H1 (cell line): Measurements from ENCODE around the gene PGA5. TPM values are rescaled to one million over a fixed set of nuclear protein-coding genes. Genes with fewer than 3 reads are reported as not detected.

Source experiments
- CTCF ChIA-PET: fragments of 300-600 bp; sonication (Branson Sonifier 250); formaldehyde crosslinking; loops from one replicate; lab custom pipeline; 2021; ENCODE audit not compliant: partially characterized antibody; lab: Charles Lee
- POLR2A ChIA-PET: fragments of 300-600 bp; sonication (Branson Sonifier 250); formaldehyde crosslinking; loops from one replicate; lab custom pipeline; 2021; ENCODE audit warnings: inconsistent platforms; ENCODE audit not compliant: partially characterized antibody; lab: Charles Lee
- DNase-seq, 2 experiments: peaks; one replicate each; pipeline versions ENCODE4 v3.0.0 to v3.0.0-alpha.2; 2010 to 2022; ENCODE audit warnings: low spot score in 2 of 2, low read depth in 1 of 2, mixed read lengths in 1 of 2
- FAIRE-seq: peaks from 2 replicates; lab custom pipeline; 2011; peaks lifted over from hg19 to GRCh38; lab: Jason Lieb, UNC
- H2AFZ ChIP-seq: 2 replicates; pipeline ENCODE4 v1.8.1; 2012; ENCODE audit warnings: low read length, inconsistent platforms
- H2AK5ac ChIP-seq: 2 replicates; pipeline ENCODE4 v1.6.1; 2013; ENCODE audit warnings: low read depth, low read length
- H2BK120ac ChIP-seq: replicated peaks from 2 replicates; pipeline ENCODE3; 2013; ENCODE audit warnings: low read depth, low read length, inconsistent platforms
- H2BK12ac ChIP-seq: 2 replicates; pipeline ENCODE4 v1.6.1; 2013; ENCODE audit warnings: low read depth, low read length
- H2BK15ac ChIP-seq: 2 replicates; pipeline ENCODE4 v1.6.1; 2013; ENCODE audit warnings: low read length
- H2BK20ac ChIP-seq: 2 replicates; pipeline ENCODE4 v1.6.1; 2013; ENCODE audit warnings: low read length
- H2BK5ac ChIP-seq: 2 replicates; pipeline ENCODE4 v1.6.1; 2013; ENCODE audit warnings: low read depth, low read length
- H3K14ac ChIP-seq: 2 replicates; pipeline ENCODE4 v1.6.1; 2013; ENCODE audit warnings: inconsistent platforms; ENCODE audit not compliant: insufficient read length
- H3K18ac ChIP-seq: 2 replicates; pipeline ENCODE4 v1.6.1; 2013; ENCODE audit warnings: low read length; ENCODE audit errors: extremely low read depth
- H3K23ac ChIP-seq: 2 replicates; pipeline ENCODE4 v1.6.1; 2013; ENCODE audit warnings: inconsistent platforms; ENCODE audit not compliant: insufficient read length
- H3K23me2 ChIP-seq: 2 replicates; pipeline ENCODE4 v1.6.1; 2013; ENCODE audit warnings: low read depth, low read length
- H3K27ac ChIP-seq: 2 replicates; pipeline ENCODE4 v1.6.1; 2011; ENCODE audit warnings: low read depth, low read length, inconsistent platforms
- H3K27me3 ChIP-seq, 4 experiments: replicated peaks in 1 of 4; 1 replicate in 1 of 4; 2 replicates in 3 of 4; pipeline versions ENCODE4 v1.6.1 to v1.8.1; 2011 to 2013; ENCODE audit warnings: low read length in 3 of 4, mild to moderate bottlenecking in 3 of 4, inconsistent platforms in 2 of 4, mixed read lengths in 2 of 4, moderate library complexity in 1 of 4; ENCODE audit not compliant: control insufficient read depth in 3 of 4, insufficient read depth in 3 of 4; ENCODE audit errors: extremely low read depth in 1 of 4
- H3K36me3 ChIP-seq, 4 experiments: 2 replicates each; pipeline versions ENCODE4 v1.6.1 to v1.8.1; 2011 to 2013; ENCODE audit warnings: mild to moderate bottlenecking in 4 of 4, low read length in 3 of 4, moderate library complexity in 2 of 4, control low read depth in 1 of 4, inconsistent platforms in 1 of 4; ENCODE audit not compliant: insufficient read depth in 4 of 4, control insufficient read depth in 2 of 4
- H3K4ac ChIP-seq: replicated peaks from 2 replicates; pipeline ENCODE3; 2013; ENCODE audit warnings: low read length, low read depth, mixed read lengths, inconsistent platforms; ENCODE audit not compliant: insufficient read length
- H3K4me1 ChIP-seq, 4 experiments: replicated peaks in 1 of 4; 1 replicate in 1 of 4; 2 replicates in 3 of 4; pipeline versions ENCODE4 v1.6.1 to v1.8.1; 2011 to 2013; ENCODE audit warnings: low read length in 3 of 4, inconsistent platforms in 2 of 4, mixed read lengths in 1 of 4; ENCODE audit not compliant: insufficient read depth in 4 of 4, control insufficient read depth in 3 of 4
- H3K4me2 ChIP-seq, 2 experiments: 2 replicates each; pipeline versions ENCODE4 v1.6.1 to v1.8.1; 2011 to 2013; ENCODE audit warnings: low read depth in 2 of 2, low read length in 2 of 2, control low read depth in 1 of 2, inconsistent platforms in 1 of 2, mild to moderate bottlenecking in 1 of 2; ENCODE audit not compliant: insufficient read depth in 1 of 2
- H3K4me3 ChIP-seq, 4 experiments: fragments of 200-600, 300-600 bp in 1 of 4; sonication (generic), shearing (Covaris generic), sonication (Bioruptor Twin) in 1 of 4; 2 replicates each; pipeline versions ENCODE4 v1.5.1 to v1.8.1; 2011 to 2016; ENCODE audit warnings: low read length in 4 of 4, low read depth in 3 of 4, control low read depth in 2 of 4, inconsistent platforms in 2 of 4, mild to moderate bottlenecking in 2 of 4, mixed read lengths in 1 of 4, moderate library complexity in 1 of 4; ENCODE audit not compliant: insufficient read depth in 2 of 4; ENCODE audit errors: extremely low read depth in 1 of 4
- H3K56ac ChIP-seq: replicated peaks from 2 replicates; pipeline ENCODE3; 2013; ENCODE audit warnings: low read depth, mild to moderate bottlenecking, mixed read lengths, low read length, inconsistent platforms; ENCODE audit not compliant: insufficient read length
- H3K79me1 ChIP-seq: 2 replicates; pipeline ENCODE4 v1.6.1; 2013; ENCODE audit warnings: low read depth, low read length, control low read depth
- H3K79me2 ChIP-seq, 2 experiments: 2 replicates each; pipeline versions ENCODE4 v1.6.1 to v1.8.1; 2012 to 2013; ENCODE audit warnings: low read length in 2 of 2, mild to moderate bottlenecking in 2 of 2, inconsistent platforms in 1 of 2; ENCODE audit not compliant: insufficient read depth in 2 of 2, control insufficient read depth in 1 of 2
- H3K9ac ChIP-seq, 4 experiments: replicated peaks in 1 of 4; 1 replicate in 1 of 4; 2 replicates in 3 of 4; pipeline versions ENCODE4 v1.6.1 to v1.8.1; 2011 to 2013; ENCODE audit warnings: low read depth in 3 of 4, low read length in 3 of 4, control low read depth in 2 of 4, mild to moderate bottlenecking in 2 of 4, moderate library complexity in 2 of 4, inconsistent platforms in 1 of 4; ENCODE audit errors: extremely low read depth in 1 of 4
- H3K9me3 ChIP-seq, 2 experiments: 2 replicates each; pipeline versions ENCODE4 v1.6.1 to v1.8.1; 2012 to 2013; ENCODE audit warnings: mild to moderate bottlenecking in 2 of 2, moderate library complexity in 2 of 2, control low read depth in 1 of 2, inconsistent platforms in 1 of 2, low read depth in 1 of 2, low read length in 1 of 2, mixed read lengths in 1 of 2; ENCODE audit not compliant: insufficient read depth in 2 of 2
- H4K20me1 ChIP-seq, 2 experiments: replicated peaks in 1 of 2; 2 replicates each; pipeline versions ENCODE3 to v1.8.1; 2011 to 2013; ENCODE audit warnings: inconsistent platforms in 2 of 2, low read length in 2 of 2, mild to moderate bottlenecking in 1 of 2; ENCODE audit not compliant: insufficient read depth in 2 of 2, control insufficient read depth in 1 of 2
- H4K5ac ChIP-seq: 2 replicates; pipeline ENCODE4 v1.6.1; 2013; ENCODE audit warnings: low read length, low read depth, mixed read lengths, inconsistent platforms; ENCODE audit not compliant: insufficient read length
- H4K8ac ChIP-seq: 2 replicates; pipeline ENCODE4 v1.8.0; 2013; ENCODE audit warnings: mild to moderate bottlenecking, moderate library complexity, low read length, inconsistent platforms; ENCODE audit not compliant: insufficient read depth; ENCODE audit errors: extremely low read depth
- H4K91ac ChIP-seq: replicated peaks from 2 replicates; pipeline ENCODE3; 2013; ENCODE audit warnings: low read length, mixed read lengths, inconsistent platforms; ENCODE audit not compliant: insufficient read length
- CBX5 ChIP-seq: fragments of 300-800, 300-1000 bp; sonication (generic); IDR thresholded peaks from 2 replicates; pipeline ENCODE4 v1.7.1; 2016; ENCODE audit warnings: antibody characterized with exemption, low read length, low read depth
- CHD2 ChIP-seq: IDR thresholded peaks from 2 replicates; pipeline ENCODE4 v1.6.1; 2012; ENCODE audit warnings: low read length, improper control_type of control experiment
- EGR1 ChIP-seq: IDR thresholded peaks from 2 replicates; pipeline ENCODE4 v1.6.1; 2011; ENCODE audit warnings: low read depth, low read length, borderline replicate concordance
- HDAC2 ChIP-seq, 2 experiments: fragments of 300-600 bp in 1 of 2; sonication (generic) in 1 of 2; IDR thresholded peaks; 2 replicates each; pipeline ENCODE4 v1.6.1; 2011 to 2012; ENCODE audit warnings: low read depth in 2 of 2, low read length in 2 of 2, mild to moderate bottlenecking in 2 of 2, moderate library complexity in 2 of 2, borderline replicate concordance in 1 of 2, inconsistent platforms in 1 of 2
- HDAC6 ChIP-seq: IDR thresholded peaks from one replicate; pipeline ENCODE4 v1.7.1; 2012; ENCODE audit warnings: low read depth, mild to moderate bottlenecking, inconsistent platforms, low read length, moderate library complexity
- JUND ChIP-seq: IDR thresholded peaks from 2 replicates; pipeline ENCODE4 v1.6.1; 2011; ENCODE audit warnings: mild to moderate bottlenecking, improper control_type of control experiment, low read length
- MAFK ChIP-seq: IDR thresholded peaks from 2 replicates; pipeline ENCODE4 v1.6.1; 2012; ENCODE audit warnings: low read depth, mild to moderate bottlenecking, improper control_type of control experiment, low read length
- RBBP5 ChIP-seq: IDR thresholded peaks from 2 replicates; pipeline ENCODE4 v1.7.1; 2012; ENCODE audit warnings: low read depth, mild to moderate bottlenecking, inconsistent platforms, low read length, moderate library complexity, borderline replicate concordance
- SAP30 ChIP-seq: fragments of 300-600 bp; sonication (generic); IDR thresholded peaks from 2 replicates; pipeline ENCODE4 v1.7.1; 2012; ENCODE audit warnings: low read length, moderate library complexity, mild to moderate bottlenecking, inconsistent platforms; ENCODE audit not compliant: insufficient read depth, insufficient replicate concordance
- SIN3A ChIP-seq, 2 experiments: IDR thresholded peaks in 1 of 2; conservative IDR thresholded peaks in 1 of 2; 2 replicates each; pipeline ENCODE4 v1.6.1; 2011 to 2012; ENCODE audit warnings: low read length in 2 of 2, improper control_type of control experiment in 1 of 2, low read depth in 1 of 2, mild to moderate bottlenecking in 1 of 2
- SIRT6 ChIP-seq: IDR thresholded peaks from one replicate; pipeline ENCODE4 v1.7.1; 2012; ENCODE audit warnings: low read length, inconsistent platforms
- SIX5 ChIP-seq: IDR thresholded peaks from 2 replicates; pipeline ENCODE4 v1.6.1; 2011; ENCODE audit warnings: mild to moderate bottlenecking, low read depth, low read length
- TAF1 ChIP-seq: IDR thresholded peaks from 2 replicates; pipeline ENCODE4 v1.6.1; 2011; ENCODE audit warnings: mild to moderate bottlenecking, low read depth, low read length
- TEAD4 ChIP-seq: IDR thresholded peaks from 2 replicates; pipeline ENCODE4 v1.6.1; 2012; ENCODE audit warnings: low read depth, low read length, inconsistent platforms, mixed read lengths
- ZNF274 ChIP-seq: IDR thresholded peaks from 2 replicates; pipeline ENCODE4 v1.7.0; 2012; ENCODE audit warnings: low read length, borderline replicate concordance; ENCODE audit errors: extremely low read depth
- WGBS, 2 experiments: shearing (Covaris generic) in 1 of 2; methylation state at CpG; one replicate each; pipeline versions ENCODE4 v1.1.6 to v1.1.7; 2013 to 2015; ENCODE audit warnings: low lambda C conversion rate in 2 of 2, mixed read lengths in 2 of 2, inconsistent platforms in 1 of 2, low coverage in 1 of 2, missing lambda C conversion rate in 1 of 2; ENCODE audit not compliant: insufficient replicate concordance in 2 of 2, insufficient coverage in 1 of 2, insufficient read length in 1 of 2; ENCODE audit errors: extremely low coverage in 1 of 2, missing lambda C conversion rate in 1 of 2; 5-methylcytosine and 5-hydroxymethylcytosine counted together
- polyA plus RNA-seq, 7 experiments: library from polyadenylated mRNA; depleted of rRNA in 3 of 7; stranded (reverse) in 5 of 7; unstranded in 2 of 7; fragments of >200 nt in 5 of 7; fragments of 200-250 nt in 2 of 7; gene quantifications; 1 replicate in 5 of 7; 2 replicates in 1 of 7; 4 replicates in 1 of 7; pipeline versions ENCODE4 v1.2.1 to v1.2.3, GENCODE V29; 2011 to 2013; ENCODE audit warnings: missing spikeins in 2 of 7, mixed read lengths in 2 of 7
- total RNA-seq: library from RNA; stranded (reverse); fragmentation: NEBNext Ultra II Directional; extraction: Animal tissue kit (Norgen Biotek cat#: 25700); gene quantifications from 2 replicates; pipeline ENCODE4 v1.2.1, GENCODE V29; 2021

PGA5 gene
- total and polyA plus RNA-seq, 2 of the 8 experiments (the other 6 are each of a cell fraction or from before 2014, with no cell fraction given): 0.67 to 2.0 TPM

DNA sequence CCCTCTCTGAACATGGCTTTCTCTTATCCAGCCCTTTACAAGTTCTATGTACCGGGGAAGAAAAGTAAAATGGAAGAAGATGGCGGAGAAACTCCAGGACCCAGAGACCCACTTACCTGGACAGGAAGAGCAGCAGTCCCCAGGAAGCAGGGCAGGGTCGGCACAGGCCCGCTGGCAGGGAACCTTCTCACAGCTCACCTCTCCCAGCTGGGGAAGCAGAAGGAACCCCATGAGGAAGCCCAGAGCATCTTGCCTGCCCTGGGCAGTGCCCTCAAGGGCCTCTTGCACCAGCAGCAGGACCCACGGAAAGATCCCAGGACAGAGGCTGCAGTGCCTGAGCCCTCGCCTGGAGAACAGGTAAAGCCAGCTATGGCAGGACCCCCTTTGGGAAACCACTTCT is 23.4 kb downstream of the PGA5 start:
- POLR2A ChIA-PET: interaction anchor here (1.1 to 2.0 kb wide), 3 partner anchors 9 to 97 kb away, joined by 4 to 6 read pairs (median 6); partner anchors contain the start of gene CYB561A3

More for the DNA sequence above, 23.4 kb downstream of the PGA5 start:
- Histone ChIP-seq H3K4ac (no peak overlapping the region), H3K27ac (no peak overlapping the region), H4K8ac (no peak overlapping the region), H3K4me3 (no peak overlapping the region), H3K27me3 (no peaks in the 10 kb centered on the region), H3K36me3 (no peaks in the 10 kb centered on the region; a peak in 2 of 8 replicates), H2BK5ac (no peak overlapping the region), H3K14ac (no peak overlapping the region), H3K4me2 (no peak overlapping the region), H3K56ac (no peak overlapping the region), H3K4me1 (no peaks in the 10 kb centered on the region), H4K5ac (no peak overlapping the region), H3K23ac (no peak overlapping the region), H3K18ac (no peak overlapping the region), H3K9ac (no peak overlapping the region), H2BK20ac (no peak overlapping the region), H3K23me2 (no peaks in the 10 kb centered on the region), H4K91ac (no peak overlapping the region), H2BK15ac (no peak overlapping the region), H3K79me2 (no peaks in the 10 kb centered on the region), H2BK120ac (no peak overlapping the region), H2AK5ac (no peak overlapping the region), H3K9me3 (no peaks in the 10 kb centered on the region), H2AFZ (no peak overlapping the region), H4K20me1 (no peaks in the 10 kb centered on the region), H2BK12ac (no peak overlapping the region), H3K79me1 (no peaks in the 10 kb centered on the region)
- CTCF ChIA-PET: interaction anchor here (0.8 to 3.4 kb wide), 3 partner anchors 10 to 30 kb away, joined by 4 to 15 read pairs (median 5); partner anchors contain the start of gene VWCE
- no peak for DNase-seq
- no peak for FAIRE-seq
- TF ChIP-seq SAP30 (no peak), MAFK (no peak), TEAD4 (no peak), HDAC6 (no peak), SIRT6 (no peak), ZNF274 (no peak), CBX5 (no peak), HDAC2 (IDR thresholded peaks at IDR 0.05; ENCODE audit: borderline replicate concordance in 1 of 2, low read depth in 2 of 2, low read length in 2 of 2) (no peak), TAF1 (no peak), EGR1 (no peak), JUND (no peak), RBBP5 (no peak), CHD2 (no peak), SIX5 (no peak), SIN3A (conservative IDR thresholded peaks at IDR 0.05 in 1 of 2, IDR thresholded peaks at IDR 0.05 in 1 of 2; ENCODE audit: low read depth in 1 of 2, low read length in 2 of 2) (no peak)
- WGBS, 2 experiments: 88% methylated on average over 6 of the region's 6 CpGs; no CpG with 5 or more reads in 1 of the 2 experiments
